A673 (cell line): ENCODE measurements around the gene S100G.

ENCODE experiments used
- EZH2 ChIP-seq: fragments of 200-600 bp; sonication (generic); IDR thresholded peaks from 2 replicates; pipeline ENCODE4 v1.6.1; 2017; ENCODE audit warnings: borderline replicate concordance, low read depth, mild to moderate bottlenecking, mixed read lengths, antibody characterized with exemption, low read length; ENCODE audit not compliant: poor library complexity, severe bottlenecking
- TF ChIP-seq, protein P1 (sequence below): fragments of 300-800, 200-600 bp; sonication (generic); conservative IDR thresholded peaks from 2 replicates; pipeline ENCODE4 v1.5.1; 2017; ENCODE audit warnings: low read depth, mild to moderate bottlenecking, antibody characterized with exemption, low read length, moderate library complexity, mixed read lengths

DNA sequence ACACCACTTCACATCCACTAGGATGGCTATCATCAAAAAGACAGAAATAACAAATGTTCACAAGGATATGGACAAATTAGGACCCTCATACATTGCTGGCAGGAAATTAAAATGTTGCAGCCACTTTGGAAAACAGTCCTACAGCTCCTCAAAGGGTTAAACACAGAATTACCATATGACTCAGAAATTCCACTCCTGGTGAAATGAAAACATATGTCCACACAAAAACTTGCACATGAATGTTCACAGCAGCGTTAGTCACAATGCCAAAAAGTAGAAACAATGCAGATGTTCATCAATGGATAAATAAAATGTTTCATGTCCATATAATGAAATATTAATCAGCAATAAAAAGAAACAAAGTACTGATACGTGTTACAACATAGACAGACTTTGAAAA, 15.1 kb downstream of the S100G start:
- TF ChIP-seq, protein P1, sequence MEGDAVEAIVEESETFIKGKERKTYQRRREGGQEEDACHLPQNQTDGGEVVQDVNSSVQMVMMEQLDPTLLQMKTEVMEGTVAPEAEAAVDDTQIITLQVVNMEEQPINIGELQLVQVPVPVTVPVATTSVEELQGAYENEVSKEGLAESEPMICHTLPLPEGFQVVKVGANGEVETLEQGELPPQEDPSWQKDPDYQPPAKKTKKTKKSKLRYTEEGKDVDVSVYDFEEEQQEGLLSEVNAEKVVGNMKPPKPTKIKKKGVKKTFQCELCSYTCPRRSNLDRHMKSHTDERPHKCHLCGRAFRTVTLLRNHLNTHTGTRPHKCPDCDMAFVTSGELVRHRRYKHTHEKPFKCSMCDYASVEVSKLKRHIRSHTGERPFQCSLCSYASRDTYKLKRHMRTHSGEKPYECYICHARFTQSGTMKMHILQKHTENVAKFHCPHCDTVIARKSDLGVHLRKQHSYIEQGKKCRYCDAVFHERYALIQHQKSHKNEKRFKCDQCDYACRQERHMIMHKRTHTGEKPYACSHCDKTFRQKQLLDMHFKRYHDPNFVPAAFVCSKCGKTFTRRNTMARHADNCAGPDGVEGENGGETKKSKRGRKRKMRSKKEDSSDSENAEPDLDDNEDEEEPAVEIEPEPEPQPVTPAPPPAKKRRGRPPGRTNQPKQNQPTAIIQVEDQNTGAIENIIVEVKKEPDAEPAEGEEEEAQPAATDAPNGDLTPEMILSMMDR = no peak
- TF ChIP-seq EZH2 = no peak
